Adrenal gland (tissue), 5 donors: ENCODE results near the gene DLG2.

Experiments used
- CTCF ChIP-seq, 6 experiments: fragments of 450-650 bp in 4 of 6; fragments of 200-600 bp in 2 of 6; sonication (generic) in 1 of 6; IDR thresholded peaks; 1 replicate in 5 of 6; 2 replicates in 1 of 6; pipeline versions ENCODE4 v1.5.1 to v1.8.0; 2016 to 2021; ENCODE audit warnings: antibody characterized with exemption in 6 of 6, mild to moderate bottlenecking in 2 of 6, moderate library complexity in 1 of 6
- POLR2A ChIP-seq, 2 donors: fragments of 450-650 bp; IDR thresholded peaks; one replicate each; pipeline ENCODE4 v1.6.1; 2017; ENCODE audit warnings: antibody characterized with exemption in 2 of 2, mild to moderate bottlenecking in 2 of 2, moderate library complexity in 1 of 2
- donor health status: DM: no; HTN: no; CAD: no.

- no peak for TF ChIP-seq POLR2A (IDR thresholded peaks at IDR 0.05)
- no peak for TF ChIP-seq CTCF (IDR thresholded peaks at IDR 0.05)
Measured at GRCh38 chr11:84573868-84574267, 1053.3 kb downstream of the DLG2 start.
